HL-60 (cell line): ENCODE data around the gene PTRH2.

Experiments used
- DNase-seq, 2 experiments: peaks; one replicate each; pipeline ENCODE4 v3.0.0-alpha.2; 2010 to 2020; ENCODE audit warnings: low read depth in 1 of 2, low spot score in 1 of 2
- H3K27ac ChIP-seq: fragments of 250-450 bp; sonication (Bioruptor Pico); replicated peaks from 2 replicates; pipeline ENCODE4 v1.5.1; 2020; ENCODE audit warnings: mild to moderate bottlenecking, moderate library complexity
- H3K27me3 ChIP-seq: fragments of 250-450 bp; sonication (Bioruptor Pico); 2 replicates; pipeline ENCODE4 v1.5.1; 2021; ENCODE audit warnings: mild to moderate bottlenecking, moderate library complexity; ENCODE audit not compliant: insufficient read depth, poor library complexity, severe bottlenecking
- H3K4me3 ChIP-seq: replicated peaks from 2 replicates; pipeline ENCODE4 v1.5.1; 2011; ENCODE audit warnings: mild to moderate bottlenecking, control low read depth, low read length; ENCODE audit not compliant: insufficient read depth
- CTCF ChIP-seq: IDR thresholded peaks from one replicate; pipeline ENCODE4 v1.5.1; 2011; ENCODE audit warnings: low read length, control low read depth, inconsistent platforms; ENCODE audit not compliant: insufficient read depth
- GABPA ChIP-seq: IDR thresholded peaks from 2 replicates; pipeline ENCODE4 v1.6.1; 2012; ENCODE audit warnings: low read depth
- POLR2AphosphoS5 ChIP-seq: IDR thresholded peaks from 2 replicates; pipeline ENCODE4 v1.6.1; 2012; ENCODE audit warnings: low read depth
- REST ChIP-seq: IDR thresholded peaks from 2 replicates; pipeline ENCODE4 v1.6.1; 2012; ENCODE audit warnings: low read depth; ENCODE audit not compliant: insufficient replicate concordance
- SPI1 ChIP-seq: IDR thresholded peaks from 2 replicates; pipeline ENCODE4 v1.6.1; 2012; ENCODE audit warnings: low read depth, mild to moderate bottlenecking, borderline replicate concordance

Gene PTRH2

GRCh38 chr17:59719526-59719925 lies 12.3 kb upstream of the PTRH2 start:
- no peak overlapping the region for H3K27ac ChIP-seq
- H3K27me3 ChIP-seq = no peaks in the 10 kb centered on the region
- no peak for DNase-seq
- H3K4me3 ChIP-seq = no peak overlapping the region
- TF ChIP-seq GABPA (no peak), SPI1 (no peak), REST (no peak)

- Histone ChIP-seq H3K27me3 (no peaks in the 10 kb centered on the region), H3K27ac (no peak overlapping the region), H3K4me3 (no peak overlapping the region)
- TF ChIP-seq SPI1 = no peak
- no peak for TF ChIP-seq POLR2AphosphoS5
- TF ChIP-seq REST = no peak
- TF ChIP-seq CTCF = no peak
- no peak for TF ChIP-seq GABPA
- no peak for DNase-seq
Observed at GRCh38 chr17:59716427-59716826, 9.2 kb upstream of the PTRH2 start.

GRCh38 chr17:59714255-59714654 lies 7.0 kb upstream of the PTRH2 start:
- no peak overlapping the region for H3K4me3 ChIP-seq
- H3K27ac ChIP-seq = no peak overlapping the region
- no peaks in the 10 kb centered on the region for H3K27me3 ChIP-seq
- no peak for DNase-seq
- TF ChIP-seq POLR2AphosphoS5 (no peak), SPI1 (no peak), REST (no peak), CTCF (no peak), GABPA (no peak)

GRCh38 chr17:59712862-59713261 lies 5.6 kb upstream of the PTRH2 start:
- TF ChIP-seq GABPA (no peak), POLR2AphosphoS5 (no peak), SPI1 (peak; percentile 96)
- Histone ChIP-seq H3K27me3 (no peaks in the 10 kb centered on the region), H3K4me3 (no peak overlapping the region), H3K27ac (no peak overlapping the region)
- peak in 1 of 2 experiments; percentile 37 for DNase-seq
